ENCODE measurements around the gene CYP2B6. TPM values are rescaled to one million over a fixed set of nuclear protein-coding genes. Genes with fewer than 3 reads are reported as not detected.

CYP2B6 gene
- total RNA-seq (not detected in 2 replicates), polyA plus RNA-seq (not detected in 2 replicates), polyA minus RNA-seq (not detected in 2 replicates), Bru-seq, nascent RNA (percentile 10 among the genes with signal in this experiment), BruChase-seq, experiment 1, labeled RNA remaining after a 6-hour chase (percentile 9 among the genes with signal in this experiment), BruChase-seq, experiment 2, labeled RNA remaining after a 2-hour chase (percentile 10 among the genes with signal in this experiment)
- not detected in 2 replicates for polyA plus RNA-seq (2011; cell fraction: cytosol; rRNA removed)
- not detected in 2 replicates for polyA plus RNA-seq (2011; cell fraction: nucleus; rRNA removed)
- polyA plus RNA-seq (2012): not detected in 2 replicates
- polyA minus RNA-seq (2011; cell fraction: cytosol; rRNA and poly(A)+ RNA removed): not detected
- polyA minus RNA-seq (2011; cell fraction: nucleus; rRNA and poly(A)+ RNA removed): not detected in 2 replicates
- long read RNA-seq: 0 reads

- ChIA-PET CTCF (interaction anchor here (1.8 kb wide), 1 partner anchor 16 kb away, joined by 7 read pairs; no protein-coding TSS in a partner anchor), POLR2A (no interaction called here)
- H3K4me3 ChIP-seq (replicated peaks in 1 of 3; ENCODE audit: insufficient read depth in 1 of 3, low read depth in 1 of 3, low read length in 3 of 3): no peak within 1 kb of the TSS
- no peak for TF ChIP-seq JUN (IDR thresholded peaks at IDR 0.05; ENCODE audit: borderline replicate concordance, insufficient read depth, insufficient read length, low read depth)
- TF ChIP-seq GATA2 (IDR thresholded peaks at IDR 0.05; ENCODE audit: insufficient read depth, insufficient read length, low read depth, low read length): no peak
- TF ChIP-seq, protein P1, sequence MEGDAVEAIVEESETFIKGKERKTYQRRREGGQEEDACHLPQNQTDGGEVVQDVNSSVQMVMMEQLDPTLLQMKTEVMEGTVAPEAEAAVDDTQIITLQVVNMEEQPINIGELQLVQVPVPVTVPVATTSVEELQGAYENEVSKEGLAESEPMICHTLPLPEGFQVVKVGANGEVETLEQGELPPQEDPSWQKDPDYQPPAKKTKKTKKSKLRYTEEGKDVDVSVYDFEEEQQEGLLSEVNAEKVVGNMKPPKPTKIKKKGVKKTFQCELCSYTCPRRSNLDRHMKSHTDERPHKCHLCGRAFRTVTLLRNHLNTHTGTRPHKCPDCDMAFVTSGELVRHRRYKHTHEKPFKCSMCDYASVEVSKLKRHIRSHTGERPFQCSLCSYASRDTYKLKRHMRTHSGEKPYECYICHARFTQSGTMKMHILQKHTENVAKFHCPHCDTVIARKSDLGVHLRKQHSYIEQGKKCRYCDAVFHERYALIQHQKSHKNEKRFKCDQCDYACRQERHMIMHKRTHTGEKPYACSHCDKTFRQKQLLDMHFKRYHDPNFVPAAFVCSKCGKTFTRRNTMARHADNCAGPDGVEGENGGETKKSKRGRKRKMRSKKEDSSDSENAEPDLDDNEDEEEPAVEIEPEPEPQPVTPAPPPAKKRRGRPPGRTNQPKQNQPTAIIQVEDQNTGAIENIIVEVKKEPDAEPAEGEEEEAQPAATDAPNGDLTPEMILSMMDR (IDR thresholded peaks at IDR 0.05; ENCODE audit: extremely low read depth in 1 of 2, insufficient read depth in 1 of 2, low read depth in 1 of 2, low read length in 2 of 2): no peak
- no peak for TF ChIP-seq FOS (IDR thresholded peaks at IDR 0.05; ENCODE audit: borderline replicate concordance, insufficient read depth, low read length)
- TF ChIP-seq POLR2A (IDR thresholded peaks at IDR 0.05; ENCODE audit: low read depth, low read length): no peak
- TF ChIP-seq EZH2 (IDR thresholded peaks at IDR 0.05; ENCODE audit: borderline replicate concordance, low read depth, low read length, severe bottlenecking): no peak
- TF ChIP-seq MYC (IDR thresholded peaks at IDR 0.05; ENCODE audit: low read depth, low read length): no peak
- DNase-seq (ENCODE audit: low read depth, low spot score) (no peak), FAIRE-seq (no peak)
- H2AFZ ChIP-seq (ENCODE audit: low read depth, low read length): no peak within 1 kb of the TSS
- H3K27ac ChIP-seq (ENCODE audit: insufficient read depth, low read depth, low read length): no peak within 1 kb of the TSS
- H3K4me1 ChIP-seq (ENCODE audit: control insufficient read depth, extremely low read depth, insufficient read depth, low read length): no peaks in the 10 kb centered on the region
- no TSS peak for BruUV-seq (replicated peaks)
- H3K79me2 ChIP-seq (ENCODE audit: control insufficient read depth, insufficient read depth, low read length): no peaks in the 10 kb centered on the region
- H3K36me3 ChIP-seq (ENCODE audit: control insufficient read depth in 2 of 2, extremely low read depth in 1 of 2, insufficient read depth in 2 of 2, low read length in 2 of 2): no peaks in the 10 kb centered on the region
- H3K9me3 ChIP-seq (replicated peaks; ENCODE audit: control insufficient read depth, insufficient read depth, low read length): no peaks in the 10 kb centered on the region
- no peaks in the 10 kb centered on the region for H4K20me1 ChIP-seq (replicated peaks; ENCODE audit: control insufficient read depth, extremely low read depth, insufficient read depth, low read length)
- H3K27me3 ChIP-seq (ENCODE audit: control insufficient read depth in 2 of 2, insufficient read depth in 2 of 2, low read length in 2 of 2): peaks cover 0 to 4% of the 10 kb centered on the region in 2 experiments
- H3K4me2 ChIP-seq (ENCODE audit: insufficient read depth, low read length): no peak within 1 kb of the TSS
- intact Hi-C loops (cut with micrococcal nuclease) (no loop called here), dilution Hi-C loops (cut with MboI; ENCODE audit: extremely low pct_ligation_motif_present, low sequenced_read_pairs) (no loop called here)
- H3K9ac ChIP-seq (replicated peaks; ENCODE audit: extremely low read depth, insufficient read depth, low read length): no peak within 1 kb of the TSS
- no peaks in the 10 kb centered on the region for H3K9me1 ChIP-seq (replicated peaks; ENCODE audit: control insufficient read depth, extremely low read depth, insufficient read depth, low read length)
Measured at GRCh38 chr19:40990972-40991381, at the start of gene CYP2B6. Gene CYP2B6, plus strand, starts transcription at chr19:40991282. Its CDS starts 24 bp downstream, at chr19:40991306.

All from endothelial cell of umbilical vein (primary cell).